GM18907 (cell line): Measurements from ENCODE around the gene DOCK1.

Experiments used
- ATAC-seq: cut with Tn5 transposase; IDR thresholded peaks from one replicate; pipeline ENCODE4 v1.9.1; 2021; ENCODE audit warnings: mild to moderate bottlenecking, moderate library complexity; ENCODE audit not compliant: unreplicated experiment

The DOCK1 gene

GRCh38 chr10:127492607-127493250 is 587.5 kb downstream of the DOCK1 start:
- ATAC-seq = no peak

DNA sequence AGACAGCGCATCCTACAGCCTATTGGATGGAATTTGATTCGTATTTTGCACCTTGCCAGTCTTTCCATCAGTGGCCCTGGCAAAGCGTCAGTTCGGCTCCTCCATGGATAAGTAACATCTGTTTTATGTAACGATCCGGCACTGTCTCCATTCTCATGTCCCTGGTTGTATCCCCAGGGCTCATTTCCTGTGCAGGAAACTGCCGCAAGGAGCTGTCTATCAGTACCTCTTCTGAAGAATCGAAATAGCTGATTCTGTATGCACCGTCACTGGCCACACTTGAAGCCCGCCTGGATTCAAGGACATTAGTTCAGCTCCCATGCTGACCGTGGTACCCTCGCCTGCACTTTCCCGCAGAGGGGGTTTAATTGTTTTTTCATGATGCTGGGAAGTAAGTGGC is 590.8 kb downstream of the DOCK1 start:
- no peak for ATAC-seq

- no peak for ATAC-seq
Observed at GRCh38 chr10:127497685-127498084, 592.5 kb downstream of the DOCK1 start.

GRCh38 chr10:127498087-127498486 is 592.9 kb downstream of the DOCK1 start:
- ATAC-seq = no peak

DNA sequence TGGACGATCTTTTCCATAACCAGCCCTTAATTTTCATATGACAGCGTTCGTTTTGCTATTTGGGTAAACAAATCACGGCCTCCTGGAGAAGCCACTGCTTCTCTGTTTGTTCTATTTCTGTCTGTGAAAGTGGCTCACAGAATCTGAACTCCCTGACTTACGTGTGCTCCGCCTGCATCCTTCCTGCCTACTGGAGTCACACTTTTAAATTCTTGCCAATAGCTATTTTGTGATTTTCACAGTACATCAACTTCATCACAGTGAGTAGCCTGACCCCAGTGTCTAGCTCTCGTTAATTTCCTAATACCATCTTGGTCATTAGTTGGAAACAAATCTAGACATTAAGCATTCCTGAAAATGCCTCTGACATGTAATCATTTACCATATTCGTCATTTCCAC is 594.9 kb downstream of the DOCK1 start:
- no peak for ATAC-seq
